ENCODE results near the gene ACSF3.
A peak's percentile ranks its signal among the peaks of the same experiment; 100 is the strongest.
"Not testable (repeated sequence)": the region's sequence is repeated elsewhere in the genome, so short reads cannot be mapped to it uniquely, and the experiment has no call there.

The ACSF3 gene

DNA sequence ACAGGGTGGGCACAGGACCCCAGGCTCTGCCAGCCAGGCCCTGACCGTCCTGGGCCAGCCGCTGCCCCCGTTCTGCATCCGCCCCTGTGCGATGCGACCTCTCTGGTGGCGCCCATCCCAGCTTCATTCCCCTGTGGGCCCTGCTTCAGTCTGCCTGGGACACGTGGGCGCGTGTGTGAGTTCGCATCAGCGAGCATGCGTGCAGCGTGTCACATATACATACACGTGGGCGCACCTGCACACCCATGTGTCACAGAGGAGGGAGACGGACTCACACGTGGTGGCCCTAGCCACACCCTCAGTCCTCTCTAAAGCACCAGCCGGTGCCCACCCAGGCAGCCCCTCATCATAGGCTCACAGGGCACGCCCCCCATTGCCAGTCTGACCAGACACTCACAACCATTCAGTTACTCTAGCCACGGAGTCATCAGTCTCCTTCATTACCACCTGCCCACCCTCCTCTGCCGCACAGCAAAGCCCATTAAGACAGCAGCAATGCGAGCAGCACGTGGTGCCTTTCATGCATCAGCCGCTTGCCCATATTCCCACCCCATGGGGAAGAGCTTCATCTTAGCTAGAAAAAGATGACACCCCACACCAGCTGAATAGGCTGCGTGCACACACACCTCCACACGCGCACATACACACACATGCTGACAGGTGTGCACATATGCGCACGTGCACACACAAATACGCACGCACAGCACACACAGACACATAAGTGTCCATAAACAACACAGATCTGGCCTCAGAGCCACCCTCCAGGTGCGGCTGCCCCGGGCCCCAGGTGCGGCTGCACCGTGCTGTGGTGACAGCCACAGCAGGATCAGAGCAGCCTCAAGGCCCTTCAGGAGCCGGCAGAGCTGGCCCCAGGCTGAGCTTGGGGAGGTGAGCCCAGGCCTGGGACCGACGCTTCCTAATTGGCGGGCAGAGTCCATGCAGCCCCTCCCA, 68.4 kb downstream of the ACSF3 start:
- no peak for DNase-seq (ENCODE audit: low read depth)

DNA sequence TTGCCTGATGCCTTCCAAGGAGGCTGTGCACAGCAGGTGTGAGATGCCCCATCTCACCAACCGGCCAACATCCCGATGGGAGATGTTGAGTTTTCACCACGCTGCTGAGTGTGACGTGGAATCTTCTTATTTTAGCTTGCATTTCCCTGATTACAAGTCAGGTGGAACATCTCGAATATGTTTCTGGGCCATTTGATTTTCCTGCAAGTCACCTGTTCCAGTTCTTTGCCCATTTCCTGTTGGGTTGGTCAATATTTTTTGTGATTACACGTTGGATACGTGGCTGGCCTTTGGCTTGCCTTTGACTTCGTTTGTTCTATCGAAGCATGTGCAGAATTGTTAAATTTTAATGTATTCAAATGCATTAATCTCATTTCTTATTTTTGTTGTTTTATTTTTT, 69.6 kb downstream of the ACSF3 start:
- no peak for DNase-seq (ENCODE audit: low read depth)

DNA sequence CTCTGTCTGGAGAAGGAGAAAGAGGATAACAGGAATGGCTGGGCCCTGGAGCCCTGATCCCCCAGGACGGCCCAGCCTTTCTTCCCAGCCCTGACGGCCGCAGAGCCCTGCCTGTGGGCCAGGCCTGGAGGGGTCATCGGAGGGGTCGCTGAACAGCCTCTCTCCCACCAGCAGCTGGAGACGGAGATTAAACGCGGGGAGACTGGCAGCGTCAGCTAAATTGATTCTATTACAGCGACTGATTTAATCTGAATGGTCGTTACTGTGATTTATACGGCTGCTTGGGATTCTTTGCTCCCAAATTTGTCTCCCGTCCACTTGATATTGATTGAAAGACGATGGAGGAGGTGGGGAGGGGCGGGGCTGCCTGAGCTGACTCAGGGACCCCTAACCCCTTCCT, 70.8 kb downstream of the ACSF3 start:
- DNase-seq (ENCODE audit: low read depth), result no peak

DNA sequence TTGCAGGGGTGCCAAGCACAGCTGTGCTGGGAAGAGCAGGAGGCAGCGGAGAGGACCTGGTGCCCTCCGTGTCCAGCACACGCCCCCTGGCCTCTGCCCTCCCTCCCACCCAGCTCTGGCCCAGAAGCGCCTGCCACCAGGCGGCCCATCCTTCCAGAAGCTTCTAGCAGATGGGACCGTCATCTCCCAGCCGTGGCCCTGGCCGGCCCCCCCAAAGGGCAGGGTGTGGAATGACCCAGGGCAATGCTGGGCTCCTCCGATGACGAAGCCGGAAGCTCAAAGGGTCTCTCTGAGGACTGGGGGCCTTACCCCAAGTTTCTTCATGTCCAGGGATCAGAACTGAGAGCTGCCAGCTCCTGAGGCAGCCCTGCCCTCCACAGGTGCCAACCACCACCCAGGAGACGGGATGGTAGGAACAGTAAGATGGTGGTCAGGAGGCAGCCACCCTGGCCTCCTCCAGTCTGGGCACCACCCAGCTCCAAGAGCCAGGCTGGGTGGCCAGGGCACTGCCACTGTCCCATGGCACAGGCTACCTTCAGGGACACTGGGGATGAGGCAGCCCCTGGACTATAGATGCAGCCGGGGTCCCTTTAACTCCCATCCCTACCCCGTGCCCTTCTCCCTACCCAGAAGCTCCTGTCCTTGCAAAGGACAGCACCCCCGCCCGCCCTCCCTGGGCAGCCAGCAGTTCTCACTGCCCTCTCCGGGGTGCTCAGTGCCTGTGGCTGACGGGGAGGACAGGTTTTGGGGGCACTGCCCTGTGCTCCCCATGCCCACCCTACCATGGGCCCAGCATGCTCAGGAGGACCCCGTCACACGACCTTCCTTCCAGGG, 71.4 kb downstream of the ACSF3 start:
- no peak for DNase-seq (ENCODE audit: low read depth)

DNA sequence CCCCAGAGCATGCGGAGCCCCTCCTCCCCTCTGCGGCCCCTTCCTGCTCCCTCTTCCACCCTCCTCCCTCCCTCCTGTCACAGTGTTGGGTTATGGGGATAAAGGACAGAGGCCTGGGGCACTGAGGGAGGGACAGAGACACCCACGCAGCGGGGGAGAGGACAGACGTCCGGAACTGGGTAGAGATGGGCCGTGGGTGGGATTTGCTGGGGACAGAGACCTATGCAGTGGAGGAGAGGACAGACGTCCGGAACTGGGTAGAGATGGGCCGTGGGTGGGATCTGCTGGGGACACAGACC, 72.0 kb downstream of the ACSF3 start:
- DNase-seq (ENCODE audit: low read depth), result not testable (repeated sequence)

DNA sequence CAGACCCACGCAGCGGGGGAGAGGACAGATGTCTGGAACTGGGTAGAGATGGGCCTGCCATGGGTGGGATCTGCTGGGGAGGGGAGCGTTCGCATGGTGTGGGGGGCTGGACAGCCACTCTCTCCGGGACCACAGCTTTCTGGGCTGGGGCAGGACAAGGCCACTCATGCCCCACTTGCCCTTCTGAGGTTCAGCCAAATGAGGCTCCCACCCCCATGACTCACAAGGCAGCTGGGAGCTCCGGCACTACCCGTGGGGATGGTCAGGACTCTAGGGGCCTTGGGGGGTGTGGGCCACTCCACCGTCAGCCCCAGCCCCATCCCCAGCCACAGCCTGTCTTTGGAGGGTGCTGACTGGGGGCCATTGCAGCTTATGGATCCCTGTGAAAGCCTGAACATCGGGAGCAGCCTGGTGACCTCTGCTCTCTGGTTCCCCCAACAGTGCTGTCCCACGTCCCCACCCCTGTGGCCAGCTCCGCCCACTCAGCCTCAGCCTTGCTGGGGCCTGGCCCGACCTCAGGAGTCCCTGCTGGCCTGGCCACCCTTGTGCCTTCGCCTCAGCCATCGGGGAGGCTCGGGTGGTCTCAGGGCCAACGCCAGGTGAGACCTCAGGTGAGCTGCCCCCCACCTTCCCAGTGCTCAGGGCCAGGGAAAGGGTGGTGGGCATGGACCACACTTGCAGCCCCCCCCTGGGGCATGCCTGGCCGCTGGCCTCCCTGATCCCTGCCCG, 73.2 kb downstream of the ACSF3 start:
- DNase-seq (ENCODE audit: low read depth), result no peak

DNA sequence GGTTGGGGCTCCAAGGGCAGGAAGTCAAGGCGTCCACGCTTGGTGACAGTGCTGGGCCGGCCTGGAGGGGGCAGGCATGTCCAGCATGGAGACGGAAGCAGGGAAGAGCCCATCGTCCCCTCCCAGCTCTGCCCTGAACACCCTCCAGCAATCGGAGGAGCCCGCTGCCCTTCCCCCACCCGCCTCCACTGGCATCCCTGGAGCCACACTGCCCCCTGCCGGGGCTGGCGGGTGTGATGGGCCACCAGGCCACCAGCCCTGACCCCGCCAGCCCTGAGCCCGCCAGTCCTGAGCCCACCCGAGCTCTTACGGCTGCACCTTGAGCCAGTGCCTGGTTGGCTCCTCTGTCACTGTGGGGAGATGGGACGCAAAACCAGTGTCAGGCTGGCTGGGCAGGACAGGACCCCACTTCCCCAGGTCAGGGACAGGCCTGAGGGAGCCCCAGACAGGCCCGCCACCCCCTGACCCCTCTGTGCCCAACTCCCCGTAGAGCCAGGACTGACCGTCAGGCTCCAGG, 73.8 kb downstream of the ACSF3 start:
- peak; percentile 75 for DNase-seq (ENCODE audit: low read depth)

DNA sequence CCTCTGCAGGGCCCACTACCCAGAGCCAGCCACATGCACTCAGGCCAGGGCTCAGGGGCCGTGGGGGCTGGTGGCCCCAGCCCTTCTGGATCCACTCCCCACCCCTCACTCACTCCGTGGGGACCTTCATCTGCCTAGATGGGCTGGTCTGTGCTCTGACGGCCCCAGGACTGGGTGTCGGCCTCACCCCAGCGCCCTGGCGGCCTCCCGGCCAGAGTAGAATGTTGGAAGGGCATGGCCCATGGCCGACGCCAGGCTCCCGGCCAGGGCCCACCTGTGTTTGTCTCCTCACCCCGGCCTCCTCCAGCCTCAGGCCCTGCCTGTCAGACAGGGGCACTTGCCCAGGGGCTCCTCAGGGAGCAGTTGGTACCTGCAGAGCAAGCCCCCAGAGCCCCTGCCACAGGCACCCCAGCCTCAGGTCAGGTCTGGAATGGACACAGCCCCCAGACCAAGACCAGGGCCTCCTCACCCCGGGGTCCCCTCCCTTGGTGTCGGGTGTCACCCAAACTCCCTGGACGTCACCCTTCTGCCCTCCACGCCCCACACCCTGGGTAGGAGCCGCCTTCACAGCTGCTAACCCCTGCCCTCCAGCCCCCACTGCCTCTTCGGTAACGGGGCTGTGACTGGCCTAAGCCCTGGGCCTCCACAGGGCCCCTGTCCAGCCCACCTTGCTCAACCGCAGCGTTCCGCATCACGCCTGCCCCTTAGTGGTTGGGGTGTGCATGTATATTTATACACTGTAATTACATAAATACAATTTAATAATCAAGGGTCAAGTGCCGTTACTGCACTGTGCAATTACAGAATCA, 74.9 kb downstream of the ACSF3 start:
- no peak for DNase-seq (ENCODE audit: low read depth)

DNA sequence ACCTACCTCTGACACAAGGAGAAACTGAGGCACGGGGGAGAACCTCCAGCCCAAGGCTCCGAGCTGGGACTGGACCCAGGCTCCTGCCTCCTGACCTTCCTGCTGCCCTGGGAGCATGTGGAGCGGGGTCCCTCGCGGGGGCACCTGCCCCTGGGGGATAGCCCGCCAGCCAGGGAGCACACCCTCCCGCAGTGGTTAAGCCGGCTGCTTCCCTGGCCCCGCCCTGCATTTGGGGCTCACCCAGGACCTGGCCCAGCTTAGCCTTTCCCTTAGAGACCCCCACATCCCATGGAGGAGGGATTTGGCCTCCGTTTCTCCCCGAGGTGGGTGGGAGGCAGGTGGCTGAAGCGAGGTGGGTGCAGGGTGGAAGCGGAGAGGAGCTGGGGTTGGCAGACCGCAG, 76.1 kb downstream of the ACSF3 start:
- no peak for DNase-seq (ENCODE audit: low read depth)

DNA sequence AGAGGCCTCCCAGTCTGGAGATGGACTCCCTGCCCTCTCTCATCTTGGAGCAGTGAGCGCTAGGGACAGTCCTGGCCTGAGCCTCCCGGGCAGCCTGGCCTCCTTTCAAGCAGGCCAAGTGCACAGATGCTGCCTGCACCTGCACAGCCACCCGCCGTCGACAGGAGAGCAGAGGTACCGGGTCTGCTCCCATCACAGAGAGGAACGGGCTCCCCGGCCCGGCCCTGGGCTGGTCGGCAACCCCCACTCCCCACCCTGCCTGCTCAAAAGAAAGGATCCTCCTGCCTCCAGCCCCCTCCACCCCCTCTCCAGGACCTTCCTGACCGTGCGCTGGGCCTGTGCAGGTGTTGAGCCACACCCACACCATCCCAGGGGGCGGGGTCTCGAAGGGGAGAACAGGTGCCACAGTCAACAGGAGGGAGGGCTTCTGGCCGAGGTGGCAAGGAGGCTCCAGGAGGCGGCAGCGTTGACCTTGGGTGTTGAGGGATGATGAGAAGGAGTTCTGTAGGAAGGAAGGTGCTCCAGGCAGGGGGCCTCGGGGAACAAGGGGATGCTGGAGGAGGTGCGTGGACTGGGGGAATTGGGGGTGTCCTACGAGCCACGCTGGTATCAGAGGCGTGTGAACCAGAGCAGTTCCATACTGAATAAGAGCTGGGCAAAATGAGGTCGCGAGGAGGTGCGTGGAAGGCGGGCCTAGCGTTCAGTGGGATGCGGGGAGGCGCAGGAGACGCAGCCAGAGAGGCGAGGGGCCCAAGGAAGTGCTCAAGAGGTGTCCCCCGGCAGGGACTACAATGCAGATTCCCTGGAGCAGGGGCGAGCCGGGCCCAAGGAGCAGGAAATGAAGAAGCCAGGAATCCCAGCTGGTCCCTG, 76.9 kb downstream of the ACSF3 start:
- DNase-seq (ENCODE audit: low read depth), result no peak

DNA sequence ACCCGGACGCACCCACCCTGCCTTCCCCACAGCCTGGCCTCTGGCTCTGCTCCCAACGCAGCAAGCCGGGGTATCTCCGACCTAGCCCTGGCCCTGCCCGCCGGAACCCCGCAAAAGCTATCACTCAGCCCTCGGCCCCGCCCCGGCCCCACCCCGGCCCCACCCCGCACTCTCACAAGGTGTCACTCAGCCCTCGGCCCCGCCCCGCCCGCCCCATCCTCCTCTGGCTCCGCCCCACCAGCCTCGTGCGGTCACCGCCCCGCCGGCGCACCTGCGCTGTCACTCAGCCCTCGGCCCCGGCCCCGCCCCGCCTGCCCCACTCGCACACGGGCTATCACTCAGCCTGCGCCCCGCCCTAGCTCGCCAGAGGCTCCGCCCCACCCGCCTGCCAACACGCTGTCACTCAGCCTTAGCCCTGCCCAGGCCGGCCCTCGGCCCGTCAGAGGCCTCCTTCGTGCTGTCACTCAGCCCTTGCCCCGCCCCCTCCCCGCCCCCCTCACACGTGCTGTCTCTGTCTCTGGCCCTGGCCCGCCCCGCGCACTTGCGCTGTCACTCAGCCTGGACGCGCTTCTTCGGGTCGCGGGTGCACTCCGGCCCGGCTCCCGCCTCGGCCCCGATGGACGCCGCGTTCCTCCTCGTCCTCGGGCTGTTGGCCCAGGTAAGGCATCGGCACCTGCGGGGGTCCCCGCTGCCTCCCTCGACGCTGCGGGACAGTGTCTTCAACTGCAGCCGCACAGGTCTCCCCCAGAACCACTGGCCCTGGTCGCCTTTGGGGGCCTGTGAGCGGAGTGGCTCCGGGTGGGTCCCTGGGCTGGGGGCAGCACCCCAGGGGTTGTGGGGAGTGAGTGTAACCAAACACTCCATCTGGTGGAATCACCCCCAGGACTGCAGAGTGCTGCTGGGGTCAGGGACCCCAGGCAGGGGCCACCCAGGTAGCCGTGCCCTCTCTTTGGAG, 77.8 kb downstream of the ACSF3 start, which contains the start of gene CDH15:
CDH15 (plus strand) TSS at position 533 of the 955 bp plus-strand sequence; CDS start at position 617, 84 bp downstream.
- peak; percentile 80 for DNase-seq (ENCODE audit: low read depth)

DNA sequence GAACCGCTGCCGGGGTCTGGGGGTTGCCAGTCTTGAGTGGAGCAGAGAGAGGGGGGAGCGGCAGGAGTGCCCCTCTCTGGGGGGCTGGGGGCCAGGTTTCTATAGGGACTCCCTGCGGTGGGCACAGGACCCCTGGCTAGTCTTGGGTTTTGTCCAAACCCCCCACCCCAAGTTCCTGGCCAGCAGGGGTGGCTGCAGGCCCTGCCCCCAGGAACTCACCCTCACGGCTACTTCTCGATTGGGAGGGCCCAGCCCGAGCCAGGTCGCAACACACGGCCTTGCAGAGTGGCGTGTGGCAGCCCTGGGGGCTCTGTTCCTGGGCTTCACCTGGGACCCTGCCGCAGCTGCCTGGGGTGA, 78.5 kb downstream of the ACSF3 start:
- no peak for DNase-seq (ENCODE audit: low read depth)

DNA sequence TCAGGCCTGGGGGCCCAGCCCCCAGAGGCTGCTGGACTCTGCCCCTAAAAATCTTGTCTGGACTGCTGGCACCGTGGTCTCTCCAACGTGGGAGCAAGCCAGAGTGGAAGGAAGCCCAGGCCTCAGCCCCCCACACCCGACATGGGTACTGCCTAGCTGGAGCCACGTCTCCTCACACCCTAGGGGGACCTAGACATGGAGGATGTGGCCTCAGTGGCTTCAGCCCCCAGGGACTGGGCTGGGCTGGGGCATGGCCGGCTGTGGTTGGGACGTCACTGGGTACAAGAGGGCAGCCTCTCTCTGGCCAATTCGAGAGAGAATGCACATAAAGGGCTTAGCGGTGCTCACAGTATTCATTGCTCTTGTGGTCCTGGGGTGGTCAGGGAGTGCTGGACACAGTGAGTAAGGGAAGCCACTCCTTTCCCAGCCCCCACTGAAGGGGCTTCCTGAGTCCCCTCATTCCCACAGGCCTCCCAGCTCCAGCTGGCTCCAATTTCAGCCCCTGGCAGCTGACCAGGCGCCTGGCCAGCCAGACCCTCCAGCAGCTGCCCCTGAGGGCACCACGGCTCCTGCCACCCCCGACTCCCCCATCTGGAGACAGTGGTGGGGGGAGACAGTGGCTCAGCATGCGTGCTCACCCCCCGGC, 79.0 kb downstream of the ACSF3 start:
- DNase-seq (ENCODE audit: low read depth), result no peak

DNA sequence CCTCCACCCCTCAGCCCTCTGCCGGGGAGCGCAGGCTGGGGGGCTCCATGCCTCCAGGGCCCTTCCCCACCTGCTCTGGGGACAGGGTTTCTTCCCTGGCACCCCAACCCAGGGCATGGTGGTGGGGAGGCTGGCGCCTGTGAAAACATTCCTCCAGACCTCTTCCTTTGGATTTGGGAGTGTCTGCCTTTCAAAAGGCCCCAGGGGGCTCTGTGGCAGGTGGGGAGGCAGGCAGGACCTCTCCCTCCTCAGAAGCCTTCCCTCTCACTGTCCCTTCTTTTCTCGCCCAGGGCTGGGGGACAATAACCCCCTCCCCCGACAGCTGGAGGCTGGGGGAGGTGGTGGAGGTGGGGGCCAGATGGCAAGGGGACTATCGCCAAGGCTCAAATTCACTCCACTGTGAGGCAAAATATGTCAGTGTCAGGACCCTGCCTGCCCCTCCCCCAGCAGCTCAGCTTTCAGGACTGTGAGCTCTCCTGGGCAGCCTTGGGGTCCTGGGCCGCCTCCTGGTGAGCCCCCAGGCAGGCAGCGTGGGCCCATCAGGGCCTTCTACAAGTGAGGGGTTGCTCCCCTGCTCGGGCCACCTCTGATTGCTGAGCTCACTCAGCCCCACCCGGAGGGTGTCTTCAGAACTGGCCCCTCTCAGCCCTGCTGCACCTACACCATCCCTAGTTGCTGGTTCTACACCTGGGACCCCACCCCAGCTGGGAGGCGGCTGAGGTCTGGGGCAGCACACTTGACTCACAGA, 79.7 kb downstream of the ACSF3 start:
- DNase-seq (ENCODE audit: low read depth), result no peak

DNA sequence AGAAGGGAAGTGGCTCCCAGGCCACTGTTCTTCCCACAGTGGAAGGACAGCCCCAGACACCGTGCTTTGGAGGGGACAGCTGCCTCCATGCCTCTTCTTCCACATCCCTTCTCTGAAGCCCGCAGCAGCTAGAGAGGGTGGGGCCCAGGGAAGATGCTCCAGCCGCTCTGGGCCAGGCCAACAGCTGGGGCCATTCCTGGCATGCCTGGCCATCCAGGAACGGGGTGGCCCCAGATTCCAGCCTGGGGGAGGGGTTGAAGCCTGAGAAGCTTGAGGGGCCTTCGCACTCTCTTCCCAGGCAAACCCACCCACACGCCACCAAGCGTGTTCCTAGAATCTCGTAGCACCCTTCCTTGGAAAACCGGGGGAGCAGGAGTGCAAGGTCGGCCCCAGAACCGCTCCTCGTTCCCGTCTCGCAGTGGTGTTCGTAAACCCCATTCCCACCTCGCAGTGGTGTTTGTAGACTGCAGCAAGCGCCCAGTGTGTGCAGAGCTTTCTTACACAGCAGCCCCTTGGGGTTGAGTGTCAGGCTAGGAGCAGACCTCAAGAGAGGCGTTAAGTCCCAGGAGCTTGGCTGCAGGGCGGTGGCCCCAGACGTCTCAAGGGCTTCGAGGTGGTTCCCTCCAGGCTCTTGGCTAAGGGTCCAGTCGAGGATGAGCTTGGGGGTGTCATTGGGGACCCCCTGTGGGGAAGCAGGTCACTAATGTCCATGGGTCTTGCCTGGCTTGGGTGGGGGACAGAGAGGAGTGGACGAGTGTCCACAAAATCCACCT, 80.6 kb downstream of the ACSF3 start:
- no peak for DNase-seq (ENCODE audit: low read depth)

DNA sequence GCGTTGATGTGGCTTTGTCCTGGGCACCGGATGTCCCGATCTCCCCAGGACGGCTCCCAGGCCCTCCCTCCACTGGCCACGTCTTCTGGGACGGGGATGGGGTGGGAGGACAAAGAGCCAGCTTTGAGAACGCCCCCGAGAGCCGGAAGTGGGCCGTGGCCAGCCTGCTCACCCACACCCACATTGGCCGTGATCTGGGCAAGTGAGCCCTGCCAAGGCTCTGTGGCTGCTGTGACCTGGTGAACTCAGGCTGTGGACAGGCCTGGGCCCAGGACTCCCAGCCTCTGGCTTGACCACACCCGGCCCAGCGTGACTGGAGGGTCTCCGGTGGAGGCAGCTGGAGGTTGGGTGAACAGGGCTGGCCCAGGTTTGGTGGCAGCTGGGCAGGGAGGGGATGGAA, 81.2 kb downstream of the ACSF3 start:
- DNase-seq (ENCODE audit: low read depth), result no peak

All from activated gamma-delta T cell treated with anti-CD3 and anti-CD28 coated beads, Interleukin-2, amount 50 U/mL, for 16 hours (primary cell).